ENCODE data around the gene PYGB. TPM values are rescaled to one million over a fixed set of nuclear protein-coding genes. Genes with fewer than 3 reads are reported as not detected.

The PYGB gene
- total RNA-seq, 1 donor from 2014 or later = 46.6 TPM

- Mint-ChIP-seq H3K4me3 (no peak overlapping the region), H3K27ac (no peak overlapping the region)
- TF ChIP-seq, protein P1, sequence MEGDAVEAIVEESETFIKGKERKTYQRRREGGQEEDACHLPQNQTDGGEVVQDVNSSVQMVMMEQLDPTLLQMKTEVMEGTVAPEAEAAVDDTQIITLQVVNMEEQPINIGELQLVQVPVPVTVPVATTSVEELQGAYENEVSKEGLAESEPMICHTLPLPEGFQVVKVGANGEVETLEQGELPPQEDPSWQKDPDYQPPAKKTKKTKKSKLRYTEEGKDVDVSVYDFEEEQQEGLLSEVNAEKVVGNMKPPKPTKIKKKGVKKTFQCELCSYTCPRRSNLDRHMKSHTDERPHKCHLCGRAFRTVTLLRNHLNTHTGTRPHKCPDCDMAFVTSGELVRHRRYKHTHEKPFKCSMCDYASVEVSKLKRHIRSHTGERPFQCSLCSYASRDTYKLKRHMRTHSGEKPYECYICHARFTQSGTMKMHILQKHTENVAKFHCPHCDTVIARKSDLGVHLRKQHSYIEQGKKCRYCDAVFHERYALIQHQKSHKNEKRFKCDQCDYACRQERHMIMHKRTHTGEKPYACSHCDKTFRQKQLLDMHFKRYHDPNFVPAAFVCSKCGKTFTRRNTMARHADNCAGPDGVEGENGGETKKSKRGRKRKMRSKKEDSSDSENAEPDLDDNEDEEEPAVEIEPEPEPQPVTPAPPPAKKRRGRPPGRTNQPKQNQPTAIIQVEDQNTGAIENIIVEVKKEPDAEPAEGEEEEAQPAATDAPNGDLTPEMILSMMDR (IDR thresholded peaks at IDR 0.05; ENCODE audit: unreplicated experiment) = no peak
These were observed 92.5 kb downstream of the PYGB start for GRCh38 chr20:25340380-25340779.

GRCh38 chr20:25341716-25342680 lies 94.1 kb downstream of the PYGB start:
- TF ChIP-seq, protein P1 (IDR thresholded peaks at IDR 0.05; ENCODE audit: unreplicated experiment) = no peak
- Mint-ChIP-seq H3K4me3 (no peak overlapping the region), H3K36me3 (peaks cover 10% of the 10 kb centered on the region), H3K4me1 (peaks cover 16% of the 10 kb centered on the region), H3K9me3 (peaks cover 11% of the 10 kb centered on the region), H3K27me3 (ENCODE audit: low read depth) (no peaks in the 10 kb centered on the region), H3K27ac (no peak overlapping the region)
- DNase-seq (ENCODE audit: low spot score in 2 of 2, unreplicated experiment in 2 of 2) = no peak

More at GRCh38 chr20:25340380-25340779, 92.5 kb downstream of the PYGB start:
- no peak for DNase-seq (ENCODE audit: low spot score in 2 of 2, unreplicated experiment in 2 of 2)
- Mint-ChIP-seq H3K9me3 (peaks cover 11% of the 10 kb centered on the region), H3K4me1 (peaks cover 16% of the 10 kb centered on the region), H3K27me3 (ENCODE audit: low read depth) (no peaks in the 10 kb centered on the region), H3K36me3 (peaks cover 11% of the 10 kb centered on the region)

DNA sequence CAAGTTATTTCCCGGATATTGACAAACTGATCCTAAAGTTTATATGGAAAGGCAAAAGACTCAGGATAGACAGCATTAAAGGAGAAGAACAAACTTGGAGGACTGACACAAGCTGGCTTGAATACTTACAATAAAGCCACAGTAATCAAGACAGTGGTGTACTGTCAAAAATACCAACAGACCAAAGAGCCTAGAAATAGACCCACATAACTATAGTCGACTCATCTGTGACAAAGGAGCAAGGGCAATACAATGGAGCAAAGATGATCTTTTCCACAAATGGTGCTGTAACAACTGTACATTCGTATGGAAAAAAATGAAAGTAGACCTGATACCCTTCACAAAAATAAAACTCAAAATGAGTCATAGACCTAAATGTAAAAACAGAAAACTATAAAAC lies 96.7 kb downstream of the PYGB start:
- Mint-ChIP-seq H3K36me3 (peaks cover 10% of the 10 kb centered on the region), H3K27ac (no peak overlapping the region), H3K9me3 (peaks cover 11% of the 10 kb centered on the region), H3K4me3 (no peak overlapping the region), H3K4me1 (peaks cover 8% of the 10 kb centered on the region), H3K27me3 (ENCODE audit: low read depth) (no peaks in the 10 kb centered on the region)
- TF ChIP-seq, protein P1 (IDR thresholded peaks at IDR 0.05; ENCODE audit: unreplicated experiment) = no peak
- no peak for DNase-seq (ENCODE audit: low spot score in 2 of 2, unreplicated experiment in 2 of 2)

DNA sequence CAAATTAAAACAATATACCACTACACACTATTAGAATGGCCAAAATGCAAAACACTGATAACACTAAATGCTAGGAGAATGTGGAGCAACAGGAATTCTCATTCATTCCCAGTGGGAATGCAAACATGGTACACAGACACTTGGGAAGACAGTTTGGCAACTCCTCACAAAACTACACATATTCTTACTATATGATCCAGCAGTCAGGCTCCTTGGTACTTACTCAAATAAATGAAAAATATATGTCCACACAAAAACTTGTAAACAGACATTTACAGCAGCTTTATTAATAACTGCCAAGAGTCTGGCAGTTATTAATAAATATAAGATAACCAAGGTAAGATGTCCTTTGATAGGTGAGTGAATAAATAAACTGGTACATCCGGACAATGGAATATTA lies 97.8 kb downstream of the PYGB start:
- Mint-ChIP-seq H3K4me1 (no peaks in the 10 kb centered on the region), H3K27ac (no peak overlapping the region)
- TF ChIP-seq, protein P1 (IDR thresholded peaks at IDR 0.05; ENCODE audit: unreplicated experiment) = no peak

DNA sequence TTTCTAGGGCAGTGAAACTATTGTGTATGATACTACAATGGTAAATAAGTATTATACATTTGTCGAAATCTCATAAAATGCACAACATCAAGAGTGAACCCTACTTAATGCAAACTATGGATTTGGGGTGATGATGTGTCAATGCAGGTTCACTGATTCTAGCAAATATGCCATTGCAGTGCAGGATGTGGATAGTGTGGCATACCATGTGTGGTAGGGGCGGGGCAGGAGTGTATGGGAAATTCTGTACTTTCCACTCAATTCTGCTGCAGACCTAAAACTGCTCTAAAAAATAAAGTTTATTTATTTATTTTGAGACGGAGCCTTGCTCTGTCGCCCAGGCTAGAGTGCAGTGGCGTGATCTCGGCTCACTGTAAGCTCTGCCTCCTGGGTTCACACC lies 98.5 kb downstream of the PYGB start:
- Mint-ChIP-seq H3K4me3 (no peak overlapping the region), H3K36me3 (peaks cover 12% of the 10 kb centered on the region), H3K4me1 (no peaks in the 10 kb centered on the region), H3K27ac (no peak overlapping the region), H3K9me3 (peaks cover 19% of the 10 kb centered on the region), H3K27me3 (ENCODE audit: low read depth) (no peaks in the 10 kb centered on the region)
- TF ChIP-seq, protein P1 (IDR thresholded peaks at IDR 0.05; ENCODE audit: unreplicated experiment) = no peak
- no peak for DNase-seq (ENCODE audit: low spot score in 2 of 2, unreplicated experiment in 2 of 2)

More for the DNA sequence above, 97.8 kb downstream of the PYGB start:
- no peaks in the 10 kb centered on the region for H3K27me3 Mint-ChIP-seq (ENCODE audit: low read depth)
- no peak overlapping the region for H3K4me3 Mint-ChIP-seq
- no peak for DNase-seq (ENCODE audit: low spot score in 2 of 2, unreplicated experiment in 2 of 2)
- peaks cover 12% of the 10 kb centered on the region for H3K36me3 Mint-ChIP-seq
- peaks cover 19% of the 10 kb centered on the region for H3K9me3 Mint-ChIP-seq

Other genes with a start within 250 kb of the PYGB start
- gene ACSS1, start 189.9 kb upstream of the PYGB start, total RNA-seq = 4.0 to 5.2 TPM (median 4.8 TPM) in 3 replicates
- not detected in 3 replicates for gene VSX1, start 165.9 kb upstream of the PYGB start, total RNA-seq
- 59.3 to 68.6 TPM (median 67.8 TPM) in 3 replicates for gene ENTPD6, start 52.4 kb upstream of the PYGB start, total RNA-seq
- gene ABHD12, start 142.8 kb downstream of the PYGB start, total RNA-seq = 47.1 to 58.0 TPM (median 51.7 TPM) in 3 replicates
- gene GINS1, start 159.6 kb downstream of the PYGB start, total RNA-seq = 13.7 to 15.5 TPM (median 13.7 TPM) in 3 replicates

Measured in mesothelial cell of epicardium (in vitro differentiated cells).